HepG2 (cell line): ENCODE data around the gene WBP1.

ENCODE experiments used
- CHD2 ChIP-seq: IDR thresholded peaks from 2 replicates; pipeline ENCODE4 v1.6.1; 2011; ENCODE audit warnings: low read depth, low read length, improper control_type of control experiment
- FLYWCH1 ChIP-seq: sonication (generic); formaldehyde crosslinking; IDR thresholded peaks from 2 replicates; pipeline ENCODE4 v1.8.1; 2023; ENCODE audit warnings: mild to moderate bottlenecking, missing genetic modification reagents
- FOXM1 ChIP-seq: sonication (generic); formaldehyde crosslinking; IDR thresholded peaks from 2 replicates; pipeline ENCODE4 v1.5.0; 2020; ENCODE audit warnings: missing genetic modification reagents
- GABPB1 ChIP-seq: IDR thresholded peaks from 2 replicates; pipeline ENCODE4 v1.6.1; 2016; ENCODE audit warnings: mild to moderate bottlenecking, missing genetic modification reagents, moderate library complexity, missing compliant biosample characterization
- GTF2F1 ChIP-seq: fragments of 150-350 bp; IDR thresholded peaks from 2 replicates; pipeline ENCODE4 v1.6.1; 2014; ENCODE audit warnings: low read length
- MIER3 ChIP-seq: IDR thresholded peaks from 2 replicates; pipeline ENCODE4 v1.6.1; 2016; ENCODE audit warnings: missing compliant biosample characterization, borderline replicate concordance
- SP1 ChIP-seq, 2 experiments: fragments of 450-650 bp in 1 of 2; sonication (generic) in 1 of 2; formaldehyde crosslinking in 1 of 2; IDR thresholded peaks; 2 replicates each; pipeline versions ENCODE4 v1.4.0 to v1.6.1; 2016 to 2020; ENCODE audit warnings: missing genetic modification reagents in 1 of 2
- ZNF790 ChIP-seq: sonication (generic); formaldehyde crosslinking; IDR thresholded peaks from 2 replicates; pipeline ENCODE4 v1.8.0; 2022; ENCODE audit warnings: missing genetic modification reagents, mild to moderate bottlenecking, borderline replicate concordance
- TF ChIP-seq, protein P1 (sequence below): IDR thresholded peaks from 2 replicates; pipeline ENCODE4 v1.6.1; 2016; ENCODE audit warnings: control low read depth

DNA sequence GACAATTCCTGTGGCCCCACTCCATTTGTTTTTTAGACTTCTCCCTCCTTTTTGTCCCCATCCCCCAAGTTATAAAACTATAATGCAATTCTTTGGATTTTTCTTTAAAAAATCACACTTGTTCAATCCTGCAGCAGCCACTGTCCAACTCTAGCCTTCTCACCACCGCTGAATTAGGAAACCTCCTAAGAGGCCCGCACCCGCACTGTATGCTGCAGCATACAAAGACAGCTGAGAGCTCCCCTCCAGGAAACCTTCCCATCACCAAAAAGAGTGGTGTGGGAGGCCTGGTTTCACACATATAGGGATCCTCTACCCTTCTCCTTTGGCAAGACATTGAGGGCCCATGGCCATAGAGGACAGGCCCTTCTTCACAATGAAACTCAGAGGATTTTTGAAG is 46.4 kb downstream of the WBP1 start:
- TF ChIP-seq FLYWCH1 (CRISPR knock-in tag) (no peak), GTF2F1 (no peak), CHD2 (no peak), GABPB1 (no peak), ZNF790 (CRISPR knock-in tag) (no peak), MIER3 (CRISPR knock-in tag) (no peak), SP1 (IDR thresholded peaks at IDR 0.05) (no peak), SP1 (CRISPR knock-in tag; IDR thresholded peaks at IDR 0.05) (no peak), FOXM1 (CRISPR knock-in tag) (no peak)
- TF ChIP-seq, protein P1, sequence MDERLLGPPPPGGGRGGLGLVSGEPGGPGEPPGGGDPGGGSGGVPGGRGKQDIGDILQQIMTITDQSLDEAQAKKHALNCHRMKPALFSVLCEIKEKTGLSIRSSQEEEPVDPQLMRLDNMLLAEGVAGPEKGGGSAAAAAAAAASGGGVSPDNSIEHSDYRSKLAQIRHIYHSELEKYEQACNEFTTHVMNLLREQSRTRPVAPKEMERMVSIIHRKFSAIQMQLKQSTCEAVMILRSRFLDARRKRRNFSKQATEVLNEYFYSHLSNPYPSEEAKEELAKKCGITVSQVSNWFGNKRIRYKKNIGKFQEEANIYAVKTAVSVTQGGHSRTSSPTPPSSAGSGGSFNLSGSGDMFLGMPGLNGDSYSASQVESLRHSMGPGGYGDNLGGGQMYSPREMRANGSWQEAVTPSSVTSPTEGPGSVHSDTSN (CRISPR knock-in tag) = no peak
